Measurements from ENCODE around the gene CHST9. TPM values are rescaled to one million over a fixed set of nuclear protein-coding genes. Genes with fewer than 3 reads are reported as not detected.

Gene CHST9
- total RNA-seq, 1 donor from 2014 or later = 0.21 TPM

DNA sequence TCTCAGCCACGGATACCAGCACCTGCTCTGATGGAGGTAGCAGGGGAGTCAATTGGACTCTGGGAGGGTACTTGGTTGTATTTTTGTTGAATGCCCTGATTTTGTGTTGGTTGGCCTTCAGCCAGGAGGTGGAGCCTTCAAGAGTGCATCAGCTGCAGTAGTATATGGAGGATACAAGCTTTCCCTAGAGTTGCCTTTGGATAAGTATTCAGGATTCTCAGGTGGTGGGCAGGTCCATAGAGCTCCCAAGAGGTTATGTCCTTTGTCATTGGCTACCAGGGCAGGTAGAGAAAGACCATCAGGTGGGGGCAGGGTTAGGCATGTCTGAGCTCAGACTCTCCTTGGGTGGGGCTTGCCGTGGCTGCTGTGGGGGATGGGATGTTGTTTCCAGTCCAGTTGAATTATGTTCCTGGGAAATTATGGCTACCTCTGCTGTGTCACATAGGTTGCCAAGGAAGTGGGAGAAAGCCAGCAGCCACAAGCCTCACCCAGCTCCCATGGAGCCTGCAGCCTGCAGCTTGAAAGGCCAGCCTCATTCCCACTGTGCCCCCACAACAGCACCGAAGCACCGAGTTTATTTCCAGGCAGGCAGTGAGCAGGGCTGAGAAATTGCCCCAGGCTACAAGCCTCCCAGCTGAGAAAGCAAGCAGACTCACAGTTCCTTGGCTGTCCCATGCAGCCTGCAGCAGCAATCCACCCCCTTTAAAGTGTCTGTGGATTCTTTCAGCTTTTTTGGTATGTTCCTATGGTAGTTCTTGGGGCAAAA lies 38.6 kb upstream of the CHST9 start:
- no peaks in the 10 kb centered on the region for H3K36me3 ChIP-seq
- no peak overlapping the region for H3K27ac ChIP-seq
- no peaks in the 10 kb centered on the region for H3K9me3 ChIP-seq
- no peaks in the 10 kb centered on the region for H3K4me1 ChIP-seq
- TF ChIP-seq, protein P1, sequence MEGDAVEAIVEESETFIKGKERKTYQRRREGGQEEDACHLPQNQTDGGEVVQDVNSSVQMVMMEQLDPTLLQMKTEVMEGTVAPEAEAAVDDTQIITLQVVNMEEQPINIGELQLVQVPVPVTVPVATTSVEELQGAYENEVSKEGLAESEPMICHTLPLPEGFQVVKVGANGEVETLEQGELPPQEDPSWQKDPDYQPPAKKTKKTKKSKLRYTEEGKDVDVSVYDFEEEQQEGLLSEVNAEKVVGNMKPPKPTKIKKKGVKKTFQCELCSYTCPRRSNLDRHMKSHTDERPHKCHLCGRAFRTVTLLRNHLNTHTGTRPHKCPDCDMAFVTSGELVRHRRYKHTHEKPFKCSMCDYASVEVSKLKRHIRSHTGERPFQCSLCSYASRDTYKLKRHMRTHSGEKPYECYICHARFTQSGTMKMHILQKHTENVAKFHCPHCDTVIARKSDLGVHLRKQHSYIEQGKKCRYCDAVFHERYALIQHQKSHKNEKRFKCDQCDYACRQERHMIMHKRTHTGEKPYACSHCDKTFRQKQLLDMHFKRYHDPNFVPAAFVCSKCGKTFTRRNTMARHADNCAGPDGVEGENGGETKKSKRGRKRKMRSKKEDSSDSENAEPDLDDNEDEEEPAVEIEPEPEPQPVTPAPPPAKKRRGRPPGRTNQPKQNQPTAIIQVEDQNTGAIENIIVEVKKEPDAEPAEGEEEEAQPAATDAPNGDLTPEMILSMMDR (IDR thresholded peaks at IDR 0.05) = no peak
- no peak overlapping the region for H3K4me3 ChIP-seq
- intact Hi-C loops (cut with DNase I) = no loop called here
- H3K27me3 ChIP-seq = no peaks in the 10 kb centered on the region
- no peak for DNase-seq (ENCODE audit: low spot score in 2 of 2)

DNA sequence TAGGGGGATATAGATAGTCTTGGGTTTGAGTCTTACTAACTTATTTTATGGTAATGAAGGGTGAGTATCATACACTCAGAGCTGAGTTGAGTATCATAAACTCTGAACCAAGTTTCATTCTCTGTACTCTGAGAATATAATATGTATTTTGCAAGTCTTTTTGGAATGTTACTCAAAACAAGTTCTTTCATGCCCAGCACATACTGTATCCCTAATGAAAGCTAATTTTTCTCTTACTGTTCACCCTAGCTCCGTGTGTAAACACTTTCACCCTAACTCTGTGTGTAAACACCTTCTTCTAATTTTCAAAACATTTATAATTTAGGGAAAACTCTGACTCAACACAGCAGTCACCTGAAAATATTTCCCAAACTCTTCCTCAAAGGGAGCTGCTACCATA lies 29.7 kb upstream of the CHST9 start:
- TF ChIP-seq, protein P1 (IDR thresholded peaks at IDR 0.05) = no peak
- intact Hi-C loops (cut with DNase I) = no loop called here
- H3K27ac ChIP-seq = no peak overlapping the region
- no peaks in the 10 kb centered on the region for H3K27me3 ChIP-seq
- no peak overlapping the region for H3K4me3 ChIP-seq
- DNase-seq (ENCODE audit: low spot score in 2 of 2) = no peak
- no peaks in the 10 kb centered on the region for H3K9me3 ChIP-seq
- no peaks in the 10 kb centered on the region for H3K4me1 ChIP-seq
- no peaks in the 10 kb centered on the region for H3K36me3 ChIP-seq

DNA sequence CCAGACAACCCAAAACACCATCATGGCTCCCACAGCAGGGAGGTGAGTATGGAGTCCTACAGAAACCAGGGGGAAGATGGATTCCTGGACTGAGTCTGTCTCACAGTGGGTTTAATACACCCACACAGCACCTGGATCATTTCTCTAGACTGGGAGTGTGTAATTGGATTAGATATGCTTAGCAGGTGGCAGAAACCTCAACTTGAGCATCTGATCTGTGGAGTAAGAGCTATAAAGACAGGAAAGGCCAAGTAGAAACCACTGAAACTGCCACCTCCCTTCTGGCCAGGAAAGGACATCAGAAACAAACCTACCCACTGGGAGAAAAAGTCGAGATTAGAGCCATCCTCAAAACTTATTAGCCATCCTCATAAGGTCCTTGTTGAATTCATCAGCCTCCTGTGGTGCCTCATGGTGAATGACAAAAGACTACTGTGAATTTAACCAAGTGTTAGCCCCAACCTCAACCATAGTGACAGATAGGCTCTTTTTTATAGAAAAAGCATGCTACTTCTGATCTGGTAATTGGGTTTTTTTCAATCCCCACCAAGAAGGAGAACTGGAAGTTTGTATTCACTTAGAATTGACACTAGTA lies 28.1 kb upstream of the CHST9 start:
- TF ChIP-seq, protein P1 (IDR thresholded peaks at IDR 0.05) = no peak
- Histone ChIP-seq H3K36me3 (no peaks in the 10 kb centered on the region), H3K27ac (no peak overlapping the region), H3K4me3 (no peak overlapping the region), H3K4me1 (no peaks in the 10 kb centered on the region), H3K27me3 (no peaks in the 10 kb centered on the region), H3K9me3 (no peaks in the 10 kb centered on the region)
- no peak for DNase-seq (ENCODE audit: low spot score in 2 of 2)
- intact Hi-C loops (cut with DNase I) = no loop called here

DNA sequence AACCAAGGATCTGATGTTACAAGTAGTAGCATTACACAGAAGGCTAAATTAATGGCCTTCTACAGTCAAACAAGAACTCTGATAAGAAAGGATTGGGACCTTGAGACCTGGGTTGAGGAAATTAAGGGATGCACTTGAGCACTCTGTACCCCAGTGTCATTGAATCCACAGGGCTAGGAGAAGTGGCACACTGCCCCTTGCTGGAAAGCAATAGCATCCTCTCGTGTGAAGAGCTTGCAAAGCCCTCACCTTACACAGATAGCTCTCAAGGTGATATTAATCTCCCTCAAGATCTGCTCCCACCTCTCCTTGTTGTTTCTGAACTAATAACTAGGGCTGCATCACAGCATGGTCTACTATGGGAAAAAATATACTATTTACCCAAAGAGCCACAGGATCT lies 26.5 kb upstream of the CHST9 start:
- TF ChIP-seq, protein P1 (IDR thresholded peaks at IDR 0.05) = no peak

DNA sequence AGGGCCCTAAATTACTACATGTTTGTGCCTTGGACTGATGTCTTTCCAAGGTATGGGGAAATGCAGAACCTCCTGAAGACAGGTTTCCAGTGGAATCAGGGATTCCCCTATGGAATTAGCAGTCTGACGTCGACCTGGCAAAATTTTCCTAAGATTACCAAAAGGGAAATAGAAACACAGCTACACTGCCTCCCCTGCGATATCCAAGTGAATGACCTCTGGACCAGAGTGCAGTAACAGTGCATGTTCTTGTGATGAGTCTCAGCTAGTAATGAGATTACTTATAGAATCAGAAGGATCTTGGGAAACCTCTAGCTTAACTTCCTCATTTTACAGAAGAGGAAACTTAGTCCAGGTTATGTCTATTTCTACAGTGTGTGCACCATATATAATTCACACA lies 21.3 kb upstream of the CHST9 start:
- Histone ChIP-seq H3K36me3 (no peaks in the 10 kb centered on the region), H3K4me3 (no peak overlapping the region), H3K4me1 (no peaks in the 10 kb centered on the region), H3K27ac (no peak overlapping the region), H3K9me3 (no peaks in the 10 kb centered on the region), H3K27me3 (no peaks in the 10 kb centered on the region)
- no peak for DNase-seq (ENCODE audit: low spot score in 2 of 2)
- intact Hi-C loops (cut with DNase I) = no loop called here
- TF ChIP-seq, protein P1 (IDR thresholded peaks at IDR 0.05) = no peak

More for the DNA sequence above, 26.5 kb upstream of the CHST9 start:
- no peaks in the 10 kb centered on the region for H3K9me3 ChIP-seq
- H3K4me3 ChIP-seq = no peak overlapping the region
- intact Hi-C loops (cut with DNase I) = no loop called here
- H3K27me3 ChIP-seq = no peaks in the 10 kb centered on the region
- DNase-seq (ENCODE audit: low spot score in 2 of 2) = no peak
- no peaks in the 10 kb centered on the region for H3K4me1 ChIP-seq
- H3K27ac ChIP-seq = no peak overlapping the region
- H3K36me3 ChIP-seq = no peaks in the 10 kb centered on the region
